Measurements from ENCODE around the gene CDH24.

Gene CDH24

DNA sequence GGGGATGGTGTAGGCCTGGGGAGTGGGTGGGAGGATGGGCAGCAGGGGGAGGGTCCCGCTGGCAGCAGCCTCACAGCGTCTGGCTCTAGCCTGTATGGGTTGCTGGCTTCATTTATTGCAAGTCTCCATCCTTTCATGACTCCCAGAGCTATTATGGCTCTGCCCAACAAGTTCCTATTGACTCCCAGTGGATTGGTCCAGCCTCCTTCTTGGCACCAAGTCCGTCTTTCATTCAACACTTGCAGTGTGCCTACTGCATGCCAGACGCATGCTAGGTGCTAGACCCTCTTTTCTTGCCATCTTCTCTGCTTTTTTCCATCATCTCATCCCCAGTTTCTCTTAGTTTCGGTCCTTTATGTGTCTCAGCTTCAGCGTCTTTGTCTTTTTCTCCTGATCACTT lies 14.2 kb downstream of the CDH24 start:
- no peak for DNase-seq

- DNase-seq, result no peak
These were observed 15.0 kb downstream of the CDH24 start, which contains the start of gene PSMB11 for GRCh38 chr14:23042162-23042965. TSS of gene PSMB11 (plus strand) at chr14:23042212. CDS start at chr14:23042226, 14 bp downstream.

GRCh38 chr14:23041729-23042128 lies 15.6 kb downstream of the CDH24 start:
- no peak for DNase-seq

DNA sequence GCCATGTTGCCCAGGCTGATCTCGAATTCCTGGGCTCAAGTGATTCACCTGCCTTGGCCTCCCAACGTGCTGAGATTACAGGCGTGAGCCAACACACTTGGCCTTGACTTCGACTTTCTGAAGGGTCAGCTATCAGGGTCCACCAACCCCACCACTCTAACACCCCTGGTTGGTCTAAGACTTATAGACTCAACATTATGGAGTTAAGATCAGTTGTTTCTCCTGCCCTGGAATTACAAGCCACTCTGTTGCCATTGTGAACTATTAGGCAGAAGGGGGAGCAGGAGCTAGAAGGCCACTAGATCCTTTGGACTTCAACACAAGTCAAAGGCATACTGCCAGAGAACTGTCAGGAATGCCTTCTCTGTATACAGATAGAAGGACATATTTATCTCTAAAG lies 17.2 kb downstream of the CDH24 start:
- no peak for DNase-seq

- DNase-seq, result no peak
These were observed 21.8 kb downstream of the CDH24 start for GRCh38 chr14:23035303-23036144.

DNA sequence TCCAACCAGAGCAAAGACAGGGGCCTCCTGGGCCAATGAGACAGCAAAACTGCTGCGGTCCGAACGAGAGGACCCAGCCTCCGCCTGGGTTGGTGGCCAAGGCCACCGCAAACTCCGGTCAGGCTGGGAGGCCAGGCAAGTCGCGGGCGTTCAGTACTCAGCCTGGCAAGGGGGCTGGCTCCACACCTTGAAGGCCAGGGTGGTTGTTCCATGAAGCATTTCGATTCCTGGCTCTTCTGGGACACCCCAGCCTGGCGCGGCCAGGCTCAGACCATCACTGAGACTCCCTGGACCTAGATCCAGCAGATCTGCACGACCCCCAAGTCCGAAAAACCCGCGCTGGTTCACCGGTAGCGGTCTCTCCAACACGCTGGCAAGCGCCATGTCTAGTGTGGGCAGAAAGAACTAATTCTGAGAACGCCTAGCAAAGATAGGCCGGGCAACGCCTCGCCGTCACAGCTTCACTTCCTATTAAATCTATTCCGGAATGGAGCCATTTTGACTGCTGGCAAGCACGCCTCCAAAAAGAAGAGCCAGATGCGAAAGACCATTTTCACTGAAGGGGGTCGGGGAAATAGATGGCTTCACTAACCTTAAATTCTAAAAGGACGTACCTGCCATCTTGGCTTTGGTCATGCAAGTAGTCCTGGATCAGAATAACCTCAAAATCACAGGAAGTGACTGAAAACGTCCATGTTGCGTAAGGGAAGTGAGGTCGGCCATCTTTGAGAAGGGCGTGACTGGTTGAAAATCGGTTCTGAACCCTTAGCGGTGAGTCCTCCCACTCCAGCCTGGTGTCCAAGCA lies 22.6 kb downstream of the CDH24 start, which contains the start of gene PSMB5:
Gene PSMB5, minus strand, starts transcription at position 403 of the 805 bp plus-strand sequence. Its CDS starts 19 bp downstream, at position 384.
- peak; percentile 94 for DNase-seq

GRCh38 chr14:23033801-23034497 lies 23.4 kb downstream of the CDH24 start:
- DNase-seq, result no peak

GRCh38 chr14:23033251-23033727 lies 24.0 kb downstream of the CDH24 start:
- DNase-seq, result no peak

GRCh38 chr14:23030936-23031335 lies 26.4 kb downstream of the CDH24 start:
- DNase-seq, result no peak

DNA sequence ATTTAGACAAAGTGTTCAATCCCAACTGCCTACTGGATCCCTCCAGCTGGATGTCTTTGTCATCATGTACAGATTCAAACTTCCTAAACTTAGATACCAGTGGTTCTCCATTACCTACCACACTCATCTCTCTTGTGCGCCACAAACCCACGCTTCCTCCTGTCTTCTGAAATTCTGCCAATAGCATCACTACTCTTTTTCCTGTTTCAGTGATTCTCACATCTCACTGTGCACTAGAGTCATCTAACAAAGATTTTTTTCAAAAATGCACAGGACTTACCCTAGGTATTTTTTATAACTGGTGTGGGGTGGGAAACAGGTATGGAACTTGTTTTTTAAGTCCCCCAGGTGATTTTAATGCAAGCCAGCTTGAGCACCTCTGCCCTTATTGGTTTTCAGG lies 28.5 kb downstream of the CDH24 start:
- DNase-seq, result peak; percentile 43

GRCh38 chr14:23025151-23025814 lies 32.0 kb downstream of the CDH24 start:
- no peak for DNase-seq

DNA sequence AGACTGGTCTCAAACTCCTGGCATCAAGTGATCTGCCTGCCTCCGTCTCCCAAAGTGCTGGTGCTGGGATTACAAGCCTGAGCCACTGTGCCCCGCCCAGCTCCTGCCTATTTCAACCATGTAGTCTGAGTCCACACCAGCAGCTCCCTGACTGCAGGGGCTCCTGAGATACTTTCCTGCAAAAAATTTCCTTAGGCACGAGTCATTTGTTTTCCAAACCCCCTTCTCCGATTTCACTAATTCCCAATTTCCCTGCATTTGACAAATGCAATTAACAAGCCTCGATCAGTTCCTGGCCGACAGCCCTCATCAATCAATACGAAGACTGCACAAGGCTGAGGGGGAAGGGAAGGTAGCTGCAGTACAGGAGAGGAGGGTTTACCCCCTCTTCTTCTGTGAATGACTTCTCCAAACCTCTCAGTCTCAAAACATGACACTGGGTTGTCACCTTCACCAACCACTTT lies 32.7 kb downstream of the CDH24 start:
- DNase-seq, result no peak

GRCh38 chr14:23023795-23024152 lies 33.5 kb downstream of the CDH24 start:
- DNase-seq, result no peak

DNA sequence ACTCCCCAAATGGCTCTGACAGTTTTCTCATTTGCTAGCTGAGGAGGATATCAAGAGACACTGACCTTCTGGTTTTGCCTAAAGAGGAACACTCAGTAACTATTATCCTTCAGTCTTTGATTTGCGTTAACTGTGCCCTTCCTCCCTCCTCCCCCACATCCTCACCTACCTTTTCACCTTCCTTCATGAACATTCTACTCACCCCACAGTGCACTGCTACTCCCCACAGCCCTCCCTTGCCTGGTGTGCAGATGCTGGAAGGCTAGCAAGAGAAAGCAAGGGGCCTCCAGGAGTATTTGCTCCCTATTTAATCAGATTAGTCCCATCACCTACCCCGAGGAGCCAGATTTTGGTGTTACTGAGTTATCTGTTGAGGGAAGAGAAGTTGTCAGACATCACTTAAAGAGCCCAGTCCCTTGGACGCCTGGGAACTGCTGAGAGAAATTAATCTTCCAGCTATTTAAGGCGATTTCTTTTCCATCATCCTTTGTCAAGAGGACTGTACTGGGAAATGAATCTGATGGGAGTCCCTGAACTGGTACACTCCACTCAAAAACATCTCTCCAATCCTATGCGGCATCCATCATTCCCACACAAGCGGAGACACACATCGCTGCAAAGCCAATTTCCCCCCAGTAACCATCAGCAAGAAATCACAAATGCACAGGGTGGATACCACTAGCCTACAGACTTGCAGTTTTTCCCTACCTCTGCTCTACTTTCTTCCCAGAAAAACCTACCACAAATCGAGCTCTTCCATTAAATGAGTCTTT lies 34.1 kb downstream of the CDH24 start:
- no peak for DNase-seq

DNA sequence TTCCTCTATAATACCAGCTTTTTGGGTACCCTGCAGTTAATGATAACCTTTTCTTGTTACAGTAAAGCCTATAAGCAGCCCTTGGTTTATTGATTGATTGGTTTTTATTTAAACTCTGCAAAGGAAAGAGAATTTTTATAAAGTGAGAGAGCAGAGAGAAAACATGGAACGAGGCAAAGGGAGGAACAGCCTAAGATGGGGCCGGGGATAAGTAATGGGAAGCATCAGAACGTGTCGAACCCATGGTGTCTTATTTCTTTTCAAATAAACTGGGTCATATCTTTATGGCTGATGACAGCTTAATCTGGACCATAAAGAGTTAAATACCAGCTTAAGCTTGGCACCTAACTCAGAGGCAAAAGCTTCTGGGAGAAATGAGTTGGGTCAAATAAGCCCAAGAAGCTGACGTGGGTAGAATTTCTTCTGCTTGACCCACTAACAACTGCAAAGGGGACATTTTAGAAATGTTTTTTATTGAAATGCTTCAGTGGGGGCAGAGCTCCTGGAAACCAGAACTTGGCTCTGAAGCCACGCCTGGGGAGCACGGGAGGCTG lies 35.4 kb downstream of the CDH24 start:
- no peak for DNase-seq

GRCh38 chr14:23021434-23021833 lies 35.9 kb downstream of the CDH24 start:
- DNase-seq, result no peak

- no peak for DNase-seq
These were observed 36.9 kb downstream of the CDH24 start for GRCh38 chr14:23020143-23021128.

GRCh38 chr14:23018107-23018506 lies 39.2 kb downstream of the CDH24 start:
- DNase-seq, result no peak

- no peak for DNase-seq
These were observed 40.2 kb downstream of the CDH24 start for GRCh38 chr14:23017091-23017490.

Data from CD4-positive, alpha-beta T cell treated with Interleukin-21 for 1 hour (primary cell).